ENCODE measurements around the gene STK4. TPM values are rescaled to one million over a fixed set of nuclear protein-coding genes. Genes with fewer than 3 reads are reported as not detected.
"Not testable (repeated sequence)": the region's sequence is repeated elsewhere in the genome, so short reads cannot be mapped to it uniquely, and the experiment has no call there.

STK4 gene
- total RNA-seq, 1 donor from 2014 or later = 17.7 TPM

- H3K27ac ChIP-seq (ENCODE audit: low read depth, low read length) = no peak overlapping the region
- no peaks in the 10 kb centered on the region for H3K4me1 ChIP-seq (ENCODE audit: control insufficient read depth in 3 of 3, insufficient read depth in 3 of 3, low read length in 3 of 3)
- H3K36me3 ChIP-seq (ENCODE audit: control insufficient read depth in 3 of 3, insufficient read depth in 3 of 3, low read length in 3 of 3) = peaks cover 0 to 7% (median 4%) of the 10 kb centered on the region in 3 donors
- H3K9me3 ChIP-seq (ENCODE audit: control insufficient read depth in 3 of 3, low read length in 3 of 3) = no peaks in the 10 kb centered on the region
- no peak overlapping the region for H3K4me3 ChIP-seq (ENCODE audit: low read length in 3 of 3)
- no peak overlapping the region for H3K9ac ChIP-seq (ENCODE audit: low read depth in 1 of 3, low read length in 3 of 3)
- no peaks in the 10 kb centered on the region for H3K27me3 ChIP-seq (ENCODE audit: control insufficient read depth in 3 of 3, insufficient read depth in 3 of 3, low read length in 3 of 3)
Observed at GRCh38 chr20:45058168-45058850, 92.0 kb downstream of the STK4 start.

- H3K9me3 ChIP-seq (ENCODE audit: control insufficient read depth in 3 of 3, low read length in 3 of 3) = no peaks in the 10 kb centered on the region
- no peak overlapping the region for H3K9ac ChIP-seq (ENCODE audit: low read depth in 1 of 3, low read length in 3 of 3)
- no peaks in the 10 kb centered on the region for H3K4me1 ChIP-seq (ENCODE audit: control insufficient read depth in 3 of 3, insufficient read depth in 3 of 3, low read length in 3 of 3)
- H3K36me3 ChIP-seq (ENCODE audit: control insufficient read depth in 3 of 3, insufficient read depth in 3 of 3, low read length in 3 of 3) = peaks cover 0 to 4% (median 4%) of the 10 kb centered on the region in 3 donors
- no peaks in the 10 kb centered on the region for H3K27me3 ChIP-seq (ENCODE audit: control insufficient read depth in 3 of 3, insufficient read depth in 3 of 3, low read length in 3 of 3)
- no peak overlapping the region for H3K4me3 ChIP-seq (ENCODE audit: low read length in 3 of 3)
- no peak overlapping the region for H3K27ac ChIP-seq (ENCODE audit: low read depth, low read length)
Observed at GRCh38 chr20:45059022-45059728, 92.9 kb downstream of the STK4 start.

DNA sequence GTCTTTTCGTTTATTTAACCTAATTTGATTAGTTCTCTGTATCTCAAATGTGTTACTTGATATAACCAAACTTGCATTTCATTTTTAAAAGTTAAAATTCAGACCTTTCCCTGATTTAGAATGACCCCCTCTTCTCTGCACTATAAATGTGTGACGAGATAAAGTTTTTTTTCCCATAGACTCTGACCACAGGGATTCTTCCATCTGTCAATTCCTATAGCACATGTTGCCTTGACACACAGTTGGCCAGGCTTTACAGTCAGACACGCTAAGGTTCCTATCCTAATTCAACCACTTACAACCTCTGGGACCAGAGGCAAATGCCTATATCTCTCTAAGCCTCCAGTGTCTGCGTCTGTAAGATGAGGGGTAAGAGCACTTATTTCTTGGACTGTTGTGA, 94.0 kb downstream of the STK4 start:
- no peaks in the 10 kb centered on the region for H3K9me3 ChIP-seq (ENCODE audit: control insufficient read depth in 3 of 3, low read length in 3 of 3)
- no peak overlapping the region for H3K4me3 ChIP-seq (ENCODE audit: low read length in 3 of 3)
- peaks cover 0 to 4% (median 4%) of the 10 kb centered on the region in 3 donors for H3K36me3 ChIP-seq (ENCODE audit: control insufficient read depth in 3 of 3, insufficient read depth in 3 of 3, low read length in 3 of 3)
- H3K9ac ChIP-seq (ENCODE audit: low read depth in 1 of 3, low read length in 3 of 3) = no peak overlapping the region
- H3K4me1 ChIP-seq (ENCODE audit: control insufficient read depth in 3 of 3, insufficient read depth in 3 of 3, low read length in 3 of 3) = no peaks in the 10 kb centered on the region
- no peaks in the 10 kb centered on the region for H3K27me3 ChIP-seq (ENCODE audit: control insufficient read depth in 3 of 3, insufficient read depth in 3 of 3, low read length in 3 of 3)
- no peak overlapping the region for H3K27ac ChIP-seq (ENCODE audit: low read depth, low read length)

DNA sequence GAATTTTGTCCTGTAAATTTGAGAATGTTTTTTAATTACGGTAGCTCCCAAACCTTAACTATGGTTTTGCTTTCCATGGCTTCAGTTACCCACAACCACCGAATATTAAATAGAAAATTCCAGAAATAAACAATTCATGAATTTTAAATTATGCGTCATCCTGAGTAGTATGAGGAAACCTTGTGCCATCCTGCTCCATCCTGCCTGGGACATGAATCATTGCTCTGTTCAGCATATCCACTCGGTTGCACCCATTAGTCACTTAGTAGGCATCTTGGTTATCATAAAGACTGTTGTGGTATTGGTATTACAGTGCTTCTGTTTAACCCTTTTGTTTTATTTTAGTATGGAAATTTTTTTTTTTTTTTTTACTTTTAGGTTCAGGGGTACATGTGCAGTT, 94.9 kb downstream of the STK4 start:
- Histone ChIP-seq H3K9ac (ENCODE audit: low read depth in 1 of 3, low read length in 3 of 3) (no peak overlapping the region), H3K9me3 (ENCODE audit: control insufficient read depth in 3 of 3, low read length in 3 of 3) (no peaks in the 10 kb centered on the region), H3K4me3 (ENCODE audit: low read length in 3 of 3) (no peak overlapping the region), H3K36me3 (ENCODE audit: control insufficient read depth in 3 of 3, insufficient read depth in 3 of 3, low read length in 3 of 3) (peaks cover 0 to 4% (median 4%) of the 10 kb centered on the region in 3 donors), H3K27ac (ENCODE audit: low read depth, low read length) (no peak overlapping the region), H3K27me3 (ENCODE audit: control insufficient read depth in 3 of 3, insufficient read depth in 3 of 3, low read length in 3 of 3) (no peaks in the 10 kb centered on the region), H3K4me1 (ENCODE audit: control insufficient read depth in 3 of 3, insufficient read depth in 3 of 3, low read length in 3 of 3) (no peaks in the 10 kb centered on the region)

DNA sequence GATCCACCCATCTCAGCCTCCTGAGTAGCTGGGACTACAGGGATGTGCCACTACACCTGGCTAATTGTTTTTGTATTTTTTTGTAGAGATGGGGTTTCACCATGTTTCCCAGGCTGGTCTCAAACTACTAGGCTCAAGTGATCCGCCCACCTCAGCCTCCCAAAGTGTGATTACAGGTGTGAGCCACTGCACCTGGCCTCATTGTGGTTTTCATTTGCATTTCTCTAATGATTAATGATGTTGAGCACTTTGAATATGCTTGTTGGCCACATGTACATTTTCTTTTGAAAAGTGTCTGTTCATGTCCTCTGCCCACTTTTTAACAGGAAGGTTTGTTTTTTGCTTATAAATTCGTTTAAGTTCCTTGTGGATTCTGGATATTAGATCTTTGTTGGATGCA, 96.8 kb downstream of the STK4 start:
- not testable (repeated sequence) for H3K4me1 ChIP-seq (ENCODE audit: control insufficient read depth in 3 of 3, insufficient read depth in 3 of 3, low read length in 3 of 3); H3K27ac ChIP-seq (ENCODE audit: low read depth, low read length); H3K27me3 ChIP-seq (ENCODE audit: control insufficient read depth in 3 of 3, insufficient read depth in 3 of 3, low read length in 3 of 3); H3K4me3 ChIP-seq (ENCODE audit: low read length in 3 of 3); H3K9ac ChIP-seq (ENCODE audit: low read depth in 1 of 3, low read length in 3 of 3); H3K36me3 ChIP-seq (ENCODE audit: control insufficient read depth in 3 of 3, insufficient read depth in 3 of 3, low read length in 3 of 3); H3K9me3 ChIP-seq (ENCODE audit: control insufficient read depth in 3 of 3, low read length in 3 of 3)

- no peak overlapping the region for H3K4me3 ChIP-seq (ENCODE audit: low read length in 3 of 3)
- no peaks in the 10 kb centered on the region for H3K9me3 ChIP-seq (ENCODE audit: control insufficient read depth in 3 of 3, low read length in 3 of 3)
- H3K4me1 ChIP-seq (ENCODE audit: control insufficient read depth in 3 of 3, insufficient read depth in 3 of 3, low read length in 3 of 3) = no peaks in the 10 kb centered on the region
- no peak overlapping the region for H3K27ac ChIP-seq (ENCODE audit: low read depth, low read length)
- H3K27me3 ChIP-seq (ENCODE audit: control insufficient read depth in 3 of 3, insufficient read depth in 3 of 3, low read length in 3 of 3) = no peaks in the 10 kb centered on the region
- no peak overlapping the region for H3K9ac ChIP-seq (ENCODE audit: low read depth in 1 of 3, low read length in 3 of 3)
- H3K36me3 ChIP-seq (ENCODE audit: control insufficient read depth in 3 of 3, insufficient read depth in 3 of 3, low read length in 3 of 3) = peaks cover 0 to 2% (median 0%) of the 10 kb centered on the region in 3 donors
Observed at GRCh38 chr20:45064812-45065211, 98.5 kb downstream of the STK4 start.

- H3K36me3 ChIP-seq (ENCODE audit: control insufficient read depth in 3 of 3, insufficient read depth in 3 of 3, low read length in 3 of 3) = peaks cover 0 to 2% (median 0%) of the 10 kb centered on the region in 3 donors
- H3K27me3 ChIP-seq (ENCODE audit: control insufficient read depth in 3 of 3, insufficient read depth in 3 of 3, low read length in 3 of 3) = no peaks in the 10 kb centered on the region
- no peak overlapping the region for H3K27ac ChIP-seq (ENCODE audit: low read depth, low read length)
- H3K4me3 ChIP-seq (ENCODE audit: low read length in 3 of 3) = no peak overlapping the region
- H3K9me3 ChIP-seq (ENCODE audit: control insufficient read depth in 3 of 3, low read length in 3 of 3) = no peaks in the 10 kb centered on the region
- peaks cover 0 to 2% (median 0%) of the 10 kb centered on the region in 3 donors for H3K4me1 ChIP-seq (ENCODE audit: control insufficient read depth in 3 of 3, insufficient read depth in 3 of 3, low read length in 3 of 3)
- H3K9ac ChIP-seq (ENCODE audit: low read depth in 1 of 3, low read length in 3 of 3) = no peak overlapping the region
Observed at GRCh38 chr20:45066372-45066771, 100.1 kb downstream of the STK4 start.

- H3K27me3 ChIP-seq (ENCODE audit: control insufficient read depth in 3 of 3, insufficient read depth in 3 of 3, low read length in 3 of 3) = no peaks in the 10 kb centered on the region
- H3K4me3 ChIP-seq (ENCODE audit: low read length in 3 of 3) = no peak overlapping the region
- H3K9ac ChIP-seq (ENCODE audit: low read depth in 1 of 3, low read length in 3 of 3) = no peak overlapping the region
- H3K36me3 ChIP-seq (ENCODE audit: control insufficient read depth in 3 of 3, insufficient read depth in 3 of 3, low read length in 3 of 3) = peaks cover 0 to 2% (median 0%) of the 10 kb centered on the region in 3 donors
- H3K9me3 ChIP-seq (ENCODE audit: control insufficient read depth in 3 of 3, low read length in 3 of 3) = no peaks in the 10 kb centered on the region
- no peak overlapping the region for H3K27ac ChIP-seq (ENCODE audit: low read depth, low read length)
- peaks cover 0 to 4% (median 0%) of the 10 kb centered on the region in 3 donors for H3K4me1 ChIP-seq (ENCODE audit: control insufficient read depth in 3 of 3, insufficient read depth in 3 of 3, low read length in 3 of 3)
Observed at GRCh38 chr20:45067087-45067486, 100.8 kb downstream of the STK4 start.

DNA sequence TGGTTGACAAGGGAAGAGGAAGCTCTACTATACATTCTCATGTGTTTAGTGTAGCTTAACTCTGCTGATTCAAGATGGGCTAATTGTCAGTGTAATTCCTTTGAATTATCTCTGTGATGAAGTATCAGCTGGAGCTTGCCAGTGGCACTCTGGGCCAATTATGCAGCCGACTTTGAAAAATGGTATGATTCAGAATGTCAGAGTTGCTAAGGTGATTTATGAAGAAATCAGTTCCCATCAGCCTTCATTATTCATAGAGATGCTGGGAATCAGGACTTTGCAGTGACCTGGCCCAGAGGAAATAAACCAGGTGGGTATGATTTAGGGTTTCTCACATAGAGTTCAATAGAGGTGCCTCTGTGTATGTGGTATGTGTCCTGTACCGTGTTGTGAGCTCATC, 101.2 kb downstream of the STK4 start:
- no peaks in the 10 kb centered on the region for H3K27me3 ChIP-seq (ENCODE audit: control insufficient read depth in 3 of 3, insufficient read depth in 3 of 3, low read length in 3 of 3)
- H3K27ac ChIP-seq (ENCODE audit: low read depth, low read length) = no peak overlapping the region
- H3K36me3 ChIP-seq (ENCODE audit: control insufficient read depth in 3 of 3, insufficient read depth in 3 of 3, low read length in 3 of 3) = peaks cover 0 to 2% (median 0%) of the 10 kb centered on the region in 3 donors
- no peaks in the 10 kb centered on the region for H3K9me3 ChIP-seq (ENCODE audit: control insufficient read depth in 3 of 3, low read length in 3 of 3)
- no peak overlapping the region for H3K4me3 ChIP-seq (ENCODE audit: low read length in 3 of 3)
- no peak overlapping the region for H3K9ac ChIP-seq (ENCODE audit: low read depth in 1 of 3, low read length in 3 of 3)
- peaks cover 0 to 4% (median 0%) of the 10 kb centered on the region in 3 donors for H3K4me1 ChIP-seq (ENCODE audit: control insufficient read depth in 3 of 3, insufficient read depth in 3 of 3, low read length in 3 of 3)

DNA sequence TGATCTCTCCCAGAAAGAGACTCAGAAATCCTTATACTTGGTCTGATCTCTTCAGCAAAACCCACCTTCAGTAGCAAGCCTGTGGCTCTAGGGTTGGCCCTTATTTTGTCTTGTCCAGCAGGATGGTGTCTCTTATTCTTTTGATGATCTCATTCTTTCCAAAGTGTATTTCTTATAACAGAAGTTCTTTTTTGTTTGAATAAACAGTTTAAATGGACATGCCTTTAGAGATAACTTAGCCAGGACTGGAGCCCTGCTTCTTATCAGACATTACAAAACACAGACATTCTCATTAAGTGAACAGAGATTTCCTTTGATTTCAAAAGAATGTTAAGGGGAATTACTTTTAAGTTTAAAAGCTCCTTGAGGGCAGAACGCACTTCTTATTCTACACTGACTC, 102.9 kb downstream of the STK4 start:
- Histone ChIP-seq H3K36me3 (ENCODE audit: control insufficient read depth in 3 of 3, insufficient read depth in 3 of 3, low read length in 3 of 3) (peaks cover 0 to 8% (median 0%) of the 10 kb centered on the region in 3 donors), H3K27ac (ENCODE audit: low read depth, low read length) (no peak overlapping the region), H3K9me3 (ENCODE audit: control insufficient read depth in 3 of 3, low read length in 3 of 3) (no peaks in the 10 kb centered on the region), H3K9ac (ENCODE audit: low read depth in 1 of 3, low read length in 3 of 3) (no peak overlapping the region), H3K27me3 (ENCODE audit: control insufficient read depth in 3 of 3, insufficient read depth in 3 of 3, low read length in 3 of 3) (no peaks in the 10 kb centered on the region), H3K4me1 (ENCODE audit: control insufficient read depth in 3 of 3, insufficient read depth in 3 of 3, low read length in 3 of 3) (peaks cover 0 to 4% (median 0%) of the 10 kb centered on the region in 3 donors), H3K4me3 (ENCODE audit: low read length in 3 of 3) (no peak overlapping the region)

Measured in skeletal muscle tissue (tissue), 4 donors.